Endodermal cell (in vitro differentiated cells): ENCODE data around the gene KCND1. TPM values are rescaled to one million over a fixed set of nuclear protein-coding genes. Genes with fewer than 3 reads are reported as not detected.

Experiments
- DNase-seq: peaks from one replicate; pipeline ENCODE4 v3.0.0-alpha.2; 2017
- H3K27ac ChIP-seq: 2 replicates; pipeline ENCODE4 v1.5.1; 2013; ENCODE audit warnings: mild to moderate bottlenecking, low read depth, low read length, moderate library complexity
- H3K27me3 ChIP-seq: 2 replicates; pipeline ENCODE4 v1.6.1; 2013; ENCODE audit warnings: mild to moderate bottlenecking, low read length, moderate library complexity; ENCODE audit not compliant: insufficient read depth, control insufficient read depth, poor library complexity, severe bottlenecking
- H3K36me3 ChIP-seq: 2 replicates; pipeline ENCODE4 v1.7.0; 2013; ENCODE audit warnings: mild to moderate bottlenecking, low read length, moderate library complexity; ENCODE audit not compliant: control insufficient read depth, insufficient read depth
- H3K4me1 ChIP-seq: one replicate; pipeline ENCODE4 v1.7.0; 2013; ENCODE audit warnings: low read length; ENCODE audit not compliant: control insufficient read depth, insufficient read depth
- H3K4me3 ChIP-seq: 2 replicates; pipeline ENCODE4 v1.5.1; 2013; ENCODE audit warnings: mild to moderate bottlenecking, low read length, moderate library complexity
- H3K9ac ChIP-seq: 2 replicates; pipeline ENCODE4 v1.6.1; 2013; ENCODE audit warnings: mild to moderate bottlenecking, low read length, moderate library complexity; ENCODE audit not compliant: poor library complexity, severe bottlenecking; ENCODE audit errors: extremely low read depth
- H3K9me3 ChIP-seq: 2 replicates; pipeline ENCODE4 v1.6.1; 2013; ENCODE audit warnings: mild to moderate bottlenecking, low read length, moderate library complexity; ENCODE audit not compliant: control insufficient read depth
- H3K27ac Mint-ChIP-seq: 2 replicates; pipeline ENCODE4 v1.8.0; 2020; ENCODE audit warnings: mixed read lengths
- H3K27me3 Mint-ChIP-seq: 2 replicates; pipeline ENCODE4 v1.8.0; 2021; ENCODE audit warnings: mild to moderate bottlenecking, mixed read lengths; ENCODE audit not compliant: insufficient read depth
- H3K36me3 Mint-ChIP-seq: 2 replicates; pipeline ENCODE4 v1.8.0; 2020; ENCODE audit warnings: low read depth, mixed read lengths
- H3K4me1 Mint-ChIP-seq: 2 replicates; pipeline ENCODE4 v1.8.0; 2020; ENCODE audit warnings: mixed read lengths
- H3K4me3 Mint-ChIP-seq: 2 replicates; pipeline ENCODE4 v1.8.0; 2020; ENCODE audit warnings: mild to moderate bottlenecking, moderate library complexity, mixed read lengths
- H3K9me3 Mint-ChIP-seq: 2 replicates; pipeline ENCODE4 v1.8.0; 2020; ENCODE audit warnings: mild to moderate bottlenecking, mixed read lengths
- CTCF ChIP-seq: fragments of 200-600 bp; sonication (generic); conservative IDR thresholded peaks from 2 replicates; pipeline ENCODE4 v1.5.0; 2021; ENCODE audit warnings: antibody characterized with exemption, mild to moderate bottlenecking
- WGBS, 2 experiments: methylation state at CpG; one replicate each; pipeline versions ENCODE4 v1.1.5 to v1.1.7; 2013; ENCODE audit warnings: missing lambda C conversion rate in 2 of 2, mixed read lengths in 1 of 2; ENCODE audit not compliant: insufficient coverage in 1 of 2, insufficient read length in 1 of 2; 5-methylcytosine and 5-hydroxymethylcytosine counted together
- total RNA-seq, 2 donors: library from RNA; stranded (reverse); fragmentation: NEBNext Ultra II Directional in 1 of 2; extraction: Animal tissue kit (Norgen Biotek cat#: 25700) in 1 of 2; gene quantifications; 2 replicates in 1 of 2; 3 replicates in 1 of 2; pipeline ENCODE4 v1.2.1, GENCODE V29; 2021

Gene KCND1
- total RNA-seq, 2 donors from 2014 or later: 3.6 to 7.0 TPM

GRCh38 chrX:49000636-49001035 lies 29.0 kb upstream of the KCND1 start:
- Histone ChIP-seq H3K27me3 (no peaks in the 10 kb centered on the region), H3K36me3 (peaks cover 18% of the 10 kb centered on the region), H3K9ac (no peak overlapping the region), H3K9me3 (no peaks in the 10 kb centered on the region), H3K4me1 (no peaks in the 10 kb centered on the region), H3K27ac (no peak overlapping the region), H3K4me3 (no peak overlapping the region)
- Mint-ChIP-seq H3K9me3 (peaks cover 58% of the 10 kb centered on the region), H3K36me3 (peaks cover 29% of the 10 kb centered on the region), H3K27me3 (no peaks in the 10 kb centered on the region), H3K4me3 (peak overlapping the region; percentile 99), H3K27ac (no peak overlapping the region), H3K4me1 (no peaks in the 10 kb centered on the region)
- no peak for DNase-seq
- TF ChIP-seq CTCF: no peak
- WGBS, 2 experiments: 99 to 100% methylated on average over 1 to 4 of the region's 4 CpGs

- Histone ChIP-seq H3K27me3 (no peaks in the 10 kb centered on the region), H3K27ac (no peak overlapping the region), H3K9ac (no peak overlapping the region), H3K4me1 (no peaks in the 10 kb centered on the region), H3K9me3 (no peaks in the 10 kb centered on the region), H3K4me3 (no peak overlapping the region), H3K36me3 (peaks cover 18% of the 10 kb centered on the region)
- DNase-seq: no peak
- Mint-ChIP-seq H3K4me3 (no peak overlapping the region), H3K27ac (no peak overlapping the region), H3K27me3 (no peaks in the 10 kb centered on the region), H3K36me3 (peaks cover 37% of the 10 kb centered on the region), H3K4me1 (no peaks in the 10 kb centered on the region), H3K9me3 (peaks cover 71% of the 10 kb centered on the region)
- WGBS, 2 experiments: 93 to 100% methylated on average over 1 to 5 of the region's 5 CpGs
- TF ChIP-seq CTCF: no peak
These were observed 27.4 kb upstream of the KCND1 start for GRCh38 chrX:48999030-48999429.

GRCh38 chrX:48998391-48998790 lies 26.7 kb upstream of the KCND1 start:
- Mint-ChIP-seq H3K9me3 (peaks cover 71% of the 10 kb centered on the region), H3K27me3 (no peaks in the 10 kb centered on the region), H3K4me3 (no peak overlapping the region), H3K36me3 (peaks cover 43% of the 10 kb centered on the region), H3K4me1 (no peaks in the 10 kb centered on the region), H3K27ac (no peak overlapping the region)
- Histone ChIP-seq H3K27me3 (no peaks in the 10 kb centered on the region), H3K27ac (no peak overlapping the region), H3K4me1 (no peaks in the 10 kb centered on the region), H3K9me3 (no peaks in the 10 kb centered on the region), H3K9ac (no peak overlapping the region), H3K4me3 (no peak overlapping the region), H3K36me3 (peaks cover 24% of the 10 kb centered on the region)
- WGBS, 2 experiments: 86% methylated on average over 2 of the region's 4 CpGs; no CpG with 5 or more reads in 1 of the 2 experiments
- TF ChIP-seq CTCF: peak; percentile 34
- DNase-seq: no peak
